Esophagus squamous epithelium (tissue), 4 donors: ENCODE measurements around the gene TEX264.

Experiments
- POLR2A ChIP-seq, 4 donors: fragments of 450-650 bp; IDR thresholded peaks; one replicate each; pipeline ENCODE4 v1.6.1; 2017; ENCODE audit warnings: antibody characterized with exemption in 4 of 4, mild to moderate bottlenecking in 4 of 4, moderate library complexity in 3 of 4
- TF ChIP-seq, protein P1 (sequence below), 6 experiments: fragments of 450-650 bp in 4 of 6; fragments of 200-600 bp in 2 of 6; sonication (generic) in 2 of 6; IDR thresholded peaks; one replicate each; pipeline ENCODE4 v1.5.1; 2016 to 2019; ENCODE audit warnings: antibody characterized with exemption in 6 of 6, mild to moderate bottlenecking in 4 of 6, moderate library complexity in 4 of 6

- TF ChIP-seq POLR2A (IDR thresholded peaks at IDR 0.05): no peak
- TF ChIP-seq, protein P1, sequence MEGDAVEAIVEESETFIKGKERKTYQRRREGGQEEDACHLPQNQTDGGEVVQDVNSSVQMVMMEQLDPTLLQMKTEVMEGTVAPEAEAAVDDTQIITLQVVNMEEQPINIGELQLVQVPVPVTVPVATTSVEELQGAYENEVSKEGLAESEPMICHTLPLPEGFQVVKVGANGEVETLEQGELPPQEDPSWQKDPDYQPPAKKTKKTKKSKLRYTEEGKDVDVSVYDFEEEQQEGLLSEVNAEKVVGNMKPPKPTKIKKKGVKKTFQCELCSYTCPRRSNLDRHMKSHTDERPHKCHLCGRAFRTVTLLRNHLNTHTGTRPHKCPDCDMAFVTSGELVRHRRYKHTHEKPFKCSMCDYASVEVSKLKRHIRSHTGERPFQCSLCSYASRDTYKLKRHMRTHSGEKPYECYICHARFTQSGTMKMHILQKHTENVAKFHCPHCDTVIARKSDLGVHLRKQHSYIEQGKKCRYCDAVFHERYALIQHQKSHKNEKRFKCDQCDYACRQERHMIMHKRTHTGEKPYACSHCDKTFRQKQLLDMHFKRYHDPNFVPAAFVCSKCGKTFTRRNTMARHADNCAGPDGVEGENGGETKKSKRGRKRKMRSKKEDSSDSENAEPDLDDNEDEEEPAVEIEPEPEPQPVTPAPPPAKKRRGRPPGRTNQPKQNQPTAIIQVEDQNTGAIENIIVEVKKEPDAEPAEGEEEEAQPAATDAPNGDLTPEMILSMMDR (IDR thresholded peaks at IDR 0.05): no peak
These were observed 51.3 kb downstream of the TEX264 start for GRCh38 chr3:51722362-51722761.
